Keratinocyte (primary cell): ENCODE results near the gene VAMP8. TPM values are rescaled to one million over a fixed set of nuclear protein-coding genes. Genes with fewer than 3 reads are reported as not detected.

Experiments used
- DNase-seq: peaks from one replicate; pipeline ENCODE4 v3.0.0-alpha.2; 2011; ENCODE audit warnings: low read depth, missing footprints, low spot score
- FAIRE-seq: peaks from 2 replicates; lab custom pipeline; 2011; peaks lifted over from hg19 to GRCh38; lab: Jason Lieb, UNC
- H2AFZ ChIP-seq: 2 replicates; pipeline ENCODE4 v1.6.0; 2012; ENCODE audit warnings: low read length, control low read depth, inconsistent platforms; ENCODE audit not compliant: control insufficient read depth
- H3K27ac ChIP-seq: 2 replicates; pipeline ENCODE4 v1.5.1; 2011; ENCODE audit warnings: low read length; ENCODE audit not compliant: control insufficient read depth, insufficient read depth
- H3K27me3 ChIP-seq: 3 replicates; pipeline ENCODE4 v1.6.0; 2011; ENCODE audit warnings: low read length; ENCODE audit not compliant: control insufficient read depth, insufficient read depth; ENCODE audit errors: extremely low read depth
- H3K36me3 ChIP-seq, 2 experiments: 2 replicates in 1 of 2; 3 replicates in 1 of 2; pipeline ENCODE4 v1.5.1; 2011; ENCODE audit warnings: low read length in 2 of 2, mild to moderate bottlenecking in 1 of 2; ENCODE audit not compliant: control insufficient read depth in 2 of 2, insufficient read depth in 2 of 2; ENCODE audit errors: extremely low read depth in 1 of 2
- H3K4me1 ChIP-seq: 3 replicates; pipeline ENCODE4 v1.5.1; 2011; ENCODE audit warnings: low read length; ENCODE audit not compliant: control insufficient read depth, insufficient read depth; ENCODE audit errors: extremely low read depth
- H3K4me2 ChIP-seq: 3 replicates; pipeline ENCODE4 v1.6.0; 2011; ENCODE audit warnings: low read depth, low read length; ENCODE audit not compliant: control insufficient read depth, insufficient read depth; ENCODE audit errors: extremely low read depth
- H3K4me3 ChIP-seq, 3 experiments: fragments of 200-600 bp in 1 of 3; sonication (generic) in 1 of 3; 2 replicates in 2 of 3; 3 replicates in 1 of 3; pipeline ENCODE4 v1.5.1; 2011 to 2016; ENCODE audit warnings: low read length in 3 of 3, mild to moderate bottlenecking in 3 of 3, control low read depth in 2 of 3, inconsistent platforms in 1 of 3, low read depth in 1 of 3, mixed read lengths in 1 of 3, mixed run types in 1 of 3, moderate library complexity in 1 of 3; ENCODE audit not compliant: control insufficient read depth in 2 of 3, insufficient read depth in 2 of 3; ENCODE audit errors: extremely low read depth in 1 of 3
- H3K79me2 ChIP-seq: 2 replicates; pipeline ENCODE4 v1.6.0; 2012; ENCODE audit warnings: low read length; ENCODE audit not compliant: control insufficient read depth, insufficient read depth
- H3K9ac ChIP-seq: 3 replicates; pipeline ENCODE4 v1.6.0; 2011; ENCODE audit warnings: low read length; ENCODE audit not compliant: control insufficient read depth, insufficient read depth; ENCODE audit errors: extremely low read depth
- H3K9me1 ChIP-seq: 3 replicates; pipeline ENCODE4 v1.6.0; 2011; ENCODE audit warnings: low read length; ENCODE audit not compliant: control insufficient read depth, insufficient read depth; ENCODE audit errors: extremely low read depth
- H3K9me3 ChIP-seq: 2 replicates; pipeline ENCODE4 v1.5.1; 2012; ENCODE audit warnings: low read depth, low read length; ENCODE audit not compliant: control insufficient read depth
- H4K20me1 ChIP-seq: 3 replicates; pipeline ENCODE4 v1.6.0; 2011; ENCODE audit warnings: low read length; ENCODE audit not compliant: control insufficient read depth, insufficient read depth; ENCODE audit errors: extremely low read depth
- CTCF ChIP-seq, 3 experiments: IDR thresholded peaks in 1 of 3; conservative IDR thresholded peaks in 1 of 3; optimal IDR thresholded peaks in 1 of 3; 2 replicates in 2 of 3; 3 replicates in 1 of 3; pipeline versions ENCODE3 to v1.5.1; 2011; ENCODE audit warnings: low read length in 3 of 3, mild to moderate bottlenecking in 3 of 3, moderate library complexity in 2 of 3, control low read depth in 1 of 3, inconsistent platforms in 1 of 3; ENCODE audit not compliant: insufficient read depth in 2 of 3; ENCODE audit errors: extremely low read depth in 1 of 3
- EZH2 ChIP-seq: IDR thresholded peaks from one replicate; pipeline ENCODE4 v1.6.1; 2012; ENCODE audit warnings: inconsistent platforms, mild to moderate bottlenecking, low read length, moderate library complexity
- dilution Hi-C: fragments of 300-500 bp; cut with MboI; formaldehyde crosslinking; loops from one replicate; pipeline ENCODE4 v1.7.0; 2020; ENCODE audit warnings: low sequenced_read_pairs; ENCODE audit not compliant: extremely low pct_ligation_motif_present
- polyA plus RNA-seq, 5 experiments: library from polyadenylated mRNA; depleted of rRNA in 3 of 5; stranded (reverse) in 3 of 5; stranded (forward) in 1 of 5; unstranded in 1 of 5; fragments of >200 nt; gene quantifications; 1 replicate in 1 of 5; 2 replicates in 3 of 5; 3 replicates in 1 of 5; pipeline versions ENCODE4 v1.2.1 to v1.2.3, GENCODE V29; 2011 to 2012; ENCODE audit warnings: missing spikeins in 2 of 5, low read depth in 1 of 5, low replicate concordance in 1 of 5

VAMP8 gene
- polyA plus RNA-seq, 1 donor (not counting 4 experiments of a cell fraction or from before 2014, with no cell fraction given): 385 TPM

GRCh38 chr2:85593023-85593422, 15.6 kb downstream of the VAMP8 start:
- FAIRE-seq (no peak), DNase-seq (no peak)
- Histone ChIP-seq H3K9me1 (no peaks in the 10 kb centered on the region), H3K27me3 (no peaks in the 10 kb centered on the region), H3K4me1 (peaks cover 24% of the 10 kb centered on the region), H3K9ac (no peak overlapping the region), H3K4me2 (no peak overlapping the region), H3K36me3 (peaks cover 7 to 11% of the 10 kb centered on the region in 2 experiments), H3K27ac (no peak overlapping the region), H3K9me3 (no peaks in the 10 kb centered on the region), H2AFZ (no peak overlapping the region), H4K20me1 (no peaks in the 10 kb centered on the region), H3K4me3 (no peak overlapping the region), H3K79me2 (peaks cover 19% of the 10 kb centered on the region)
- dilution Hi-C loops: no loop called here
- TF ChIP-seq EZH2 (no peak), CTCF (optimal IDR thresholded peaks at IDR 0.05 in 1 of 3, IDR thresholded peaks at IDR 0.05 in 1 of 3, conservative IDR thresholded peaks at IDR 0.05 in 1 of 3; ENCODE audit: extremely low read depth in 1 of 3, insufficient read depth in 2 of 3, low read length in 3 of 3) (no peak)

- Histone ChIP-seq H3K4me2 (peak overlapping the region; percentile 94), H3K9ac (peak overlapping the region; percentile 89), H4K20me1 (no peaks in the 10 kb centered on the region), H3K36me3 (peaks cover 7 to 22% of the 10 kb centered on the region in 2 experiments), H3K79me2 (peaks cover 19% of the 10 kb centered on the region), H3K9me1 (no peaks in the 10 kb centered on the region), H3K4me3 (peak overlapping the region; percentile 85 to 98 (median 87)), H3K9me3 (no peaks in the 10 kb centered on the region), H3K27ac (peak overlapping the region; percentile 91), H2AFZ (peak overlapping the region; percentile 93), H3K27me3 (no peaks in the 10 kb centered on the region), H3K4me1 (peaks cover 24% of the 10 kb centered on the region)
- dilution Hi-C loops: no loop called here
- no peak for FAIRE-seq
- no peak for DNase-seq
- no peak for TF ChIP-seq CTCF (optimal IDR thresholded peaks at IDR 0.05 in 1 of 3, IDR thresholded peaks at IDR 0.05 in 1 of 3, conservative IDR thresholded peaks at IDR 0.05 in 1 of 3; ENCODE audit: extremely low read depth in 1 of 3, insufficient read depth in 2 of 3, low read length in 3 of 3)
- TF ChIP-seq EZH2: no peak
These were observed 17.4 kb downstream of the VAMP8 start for GRCh38 chr2:85594715-85595300.
